H1 (cell line): ENCODE data around the gene GRID1. TPM values are rescaled to one million over a fixed set of nuclear protein-coding genes. Genes with fewer than 3 reads are reported as not detected.

Source experiments
- CTCF ChIA-PET: fragments of 300-600 bp; sonication (Branson Sonifier 250); formaldehyde crosslinking; loops from one replicate; lab custom pipeline; 2021; ENCODE audit not compliant: partially characterized antibody; lab: Charles Lee
- POLR2A ChIA-PET: fragments of 300-600 bp; sonication (Branson Sonifier 250); formaldehyde crosslinking; loops from one replicate; lab custom pipeline; 2021; ENCODE audit warnings: inconsistent platforms; ENCODE audit not compliant: partially characterized antibody; lab: Charles Lee
- DNase-seq, 2 experiments: peaks; one replicate each; pipeline versions ENCODE4 v3.0.0 to v3.0.0-alpha.2; 2010 to 2022; ENCODE audit warnings: low spot score in 2 of 2, low read depth in 1 of 2, mixed read lengths in 1 of 2
- FAIRE-seq: peaks from 2 replicates; lab custom pipeline; 2011; peaks lifted over from hg19 to GRCh38; lab: Jason Lieb, UNC
- H2AFZ ChIP-seq: 2 replicates; pipeline ENCODE4 v1.8.1; 2012; ENCODE audit warnings: low read length, inconsistent platforms
- H2AK5ac ChIP-seq: 2 replicates; pipeline ENCODE4 v1.6.1; 2013; ENCODE audit warnings: low read depth, low read length
- H2BK120ac ChIP-seq: replicated peaks from 2 replicates; pipeline ENCODE3; 2013; ENCODE audit warnings: low read depth, low read length, inconsistent platforms
- H2BK12ac ChIP-seq: 2 replicates; pipeline ENCODE4 v1.6.1; 2013; ENCODE audit warnings: low read depth, low read length
- H2BK15ac ChIP-seq: 2 replicates; pipeline ENCODE4 v1.6.1; 2013; ENCODE audit warnings: low read length
- H2BK20ac ChIP-seq: 2 replicates; pipeline ENCODE4 v1.6.1; 2013; ENCODE audit warnings: low read length
- H2BK5ac ChIP-seq: 2 replicates; pipeline ENCODE4 v1.6.1; 2013; ENCODE audit warnings: low read depth, low read length
- H3K14ac ChIP-seq: 2 replicates; pipeline ENCODE4 v1.6.1; 2013; ENCODE audit warnings: inconsistent platforms; ENCODE audit not compliant: insufficient read length
- H3K18ac ChIP-seq: 2 replicates; pipeline ENCODE4 v1.6.1; 2013; ENCODE audit warnings: low read length; ENCODE audit errors: extremely low read depth
- H3K23ac ChIP-seq: 2 replicates; pipeline ENCODE4 v1.6.1; 2013; ENCODE audit warnings: inconsistent platforms; ENCODE audit not compliant: insufficient read length
- H3K23me2 ChIP-seq: 2 replicates; pipeline ENCODE4 v1.6.1; 2013; ENCODE audit warnings: low read depth, low read length
- H3K27ac ChIP-seq: 2 replicates; pipeline ENCODE4 v1.6.1; 2011; ENCODE audit warnings: low read depth, low read length, inconsistent platforms
- H3K27me3 ChIP-seq, 4 experiments: replicated peaks in 1 of 4; 1 replicate in 1 of 4; 2 replicates in 3 of 4; pipeline versions ENCODE4 v1.6.1 to v1.8.1; 2011 to 2013; ENCODE audit warnings: low read length in 3 of 4, mild to moderate bottlenecking in 3 of 4, inconsistent platforms in 2 of 4, mixed read lengths in 2 of 4, moderate library complexity in 1 of 4; ENCODE audit not compliant: control insufficient read depth in 3 of 4, insufficient read depth in 3 of 4; ENCODE audit errors: extremely low read depth in 1 of 4
- H3K36me3 ChIP-seq, 4 experiments: 2 replicates each; pipeline versions ENCODE4 v1.6.1 to v1.8.1; 2011 to 2013; ENCODE audit warnings: mild to moderate bottlenecking in 4 of 4, low read length in 3 of 4, moderate library complexity in 2 of 4, control low read depth in 1 of 4, inconsistent platforms in 1 of 4; ENCODE audit not compliant: insufficient read depth in 4 of 4, control insufficient read depth in 2 of 4
- H3K4ac ChIP-seq: replicated peaks from 2 replicates; pipeline ENCODE3; 2013; ENCODE audit warnings: low read length, low read depth, mixed read lengths, inconsistent platforms; ENCODE audit not compliant: insufficient read length
- H3K4me1 ChIP-seq, 4 experiments: replicated peaks in 1 of 4; 1 replicate in 1 of 4; 2 replicates in 3 of 4; pipeline versions ENCODE4 v1.6.1 to v1.8.1; 2011 to 2013; ENCODE audit warnings: low read length in 3 of 4, inconsistent platforms in 2 of 4, mixed read lengths in 1 of 4; ENCODE audit not compliant: insufficient read depth in 4 of 4, control insufficient read depth in 3 of 4
- H3K4me2 ChIP-seq, 2 experiments: 2 replicates each; pipeline versions ENCODE4 v1.6.1 to v1.8.1; 2011 to 2013; ENCODE audit warnings: low read depth in 2 of 2, low read length in 2 of 2, control low read depth in 1 of 2, inconsistent platforms in 1 of 2, mild to moderate bottlenecking in 1 of 2; ENCODE audit not compliant: insufficient read depth in 1 of 2
- H3K4me3 ChIP-seq, 4 experiments: fragments of 200-600, 300-600 bp in 1 of 4; sonication (generic), shearing (Covaris generic), sonication (Bioruptor Twin) in 1 of 4; 2 replicates each; pipeline versions ENCODE4 v1.5.1 to v1.8.1; 2011 to 2016; ENCODE audit warnings: low read length in 4 of 4, low read depth in 3 of 4, control low read depth in 2 of 4, inconsistent platforms in 2 of 4, mild to moderate bottlenecking in 2 of 4, mixed read lengths in 1 of 4, moderate library complexity in 1 of 4; ENCODE audit not compliant: insufficient read depth in 2 of 4; ENCODE audit errors: extremely low read depth in 1 of 4
- H3K56ac ChIP-seq: replicated peaks from 2 replicates; pipeline ENCODE3; 2013; ENCODE audit warnings: low read depth, mild to moderate bottlenecking, mixed read lengths, low read length, inconsistent platforms; ENCODE audit not compliant: insufficient read length
- H3K79me1 ChIP-seq: 2 replicates; pipeline ENCODE4 v1.6.1; 2013; ENCODE audit warnings: low read depth, low read length, control low read depth
- H3K79me2 ChIP-seq, 2 experiments: 2 replicates each; pipeline versions ENCODE4 v1.6.1 to v1.8.1; 2012 to 2013; ENCODE audit warnings: low read length in 2 of 2, mild to moderate bottlenecking in 2 of 2, inconsistent platforms in 1 of 2; ENCODE audit not compliant: insufficient read depth in 2 of 2, control insufficient read depth in 1 of 2
- H3K9ac ChIP-seq, 4 experiments: replicated peaks in 1 of 4; 1 replicate in 1 of 4; 2 replicates in 3 of 4; pipeline versions ENCODE4 v1.6.1 to v1.8.1; 2011 to 2013; ENCODE audit warnings: low read depth in 3 of 4, low read length in 3 of 4, control low read depth in 2 of 4, mild to moderate bottlenecking in 2 of 4, moderate library complexity in 2 of 4, inconsistent platforms in 1 of 4; ENCODE audit errors: extremely low read depth in 1 of 4
- H3K9me3 ChIP-seq, 2 experiments: 2 replicates each; pipeline versions ENCODE4 v1.6.1 to v1.8.1; 2012 to 2013; ENCODE audit warnings: mild to moderate bottlenecking in 2 of 2, moderate library complexity in 2 of 2, control low read depth in 1 of 2, inconsistent platforms in 1 of 2, low read depth in 1 of 2, low read length in 1 of 2, mixed read lengths in 1 of 2; ENCODE audit not compliant: insufficient read depth in 2 of 2
- H4K20me1 ChIP-seq, 2 experiments: replicated peaks in 1 of 2; 2 replicates each; pipeline versions ENCODE3 to v1.8.1; 2011 to 2013; ENCODE audit warnings: inconsistent platforms in 2 of 2, low read length in 2 of 2, mild to moderate bottlenecking in 1 of 2; ENCODE audit not compliant: insufficient read depth in 2 of 2, control insufficient read depth in 1 of 2
- H4K5ac ChIP-seq: 2 replicates; pipeline ENCODE4 v1.6.1; 2013; ENCODE audit warnings: low read length, low read depth, mixed read lengths, inconsistent platforms; ENCODE audit not compliant: insufficient read length
- H4K8ac ChIP-seq: 2 replicates; pipeline ENCODE4 v1.8.0; 2013; ENCODE audit warnings: mild to moderate bottlenecking, moderate library complexity, low read length, inconsistent platforms; ENCODE audit not compliant: insufficient read depth; ENCODE audit errors: extremely low read depth
- H4K91ac ChIP-seq: replicated peaks from 2 replicates; pipeline ENCODE3; 2013; ENCODE audit warnings: low read length, mixed read lengths, inconsistent platforms; ENCODE audit not compliant: insufficient read length
- GTF2F1 ChIP-seq: IDR thresholded peaks from 2 replicates; pipeline ENCODE4 v1.6.1; 2012; ENCODE audit warnings: low read depth, low read length, improper control_type of control experiment, borderline replicate concordance
- RAD21 ChIP-seq, 2 experiments: IDR thresholded peaks in 1 of 2; conservative IDR thresholded peaks in 1 of 2; 2 replicates each; pipeline ENCODE4 v1.6.1; 2011; ENCODE audit warnings: low read depth in 2 of 2, low read length in 2 of 2, improper control_type of control experiment in 1 of 2, inconsistent platforms in 1 of 2, mild to moderate bottlenecking in 1 of 2, moderate library complexity in 1 of 2
- SUZ12 ChIP-seq: fragments of 200-600 bp; sonication (generic); IDR thresholded peaks from 2 replicates; pipeline ENCODE4 v1.6.1; 2012; ENCODE audit warnings: mild to moderate bottlenecking, inconsistent platforms, low read length, moderate library complexity, mixed read lengths
- TAF1 ChIP-seq: IDR thresholded peaks from 2 replicates; pipeline ENCODE4 v1.6.1; 2011; ENCODE audit warnings: mild to moderate bottlenecking, low read depth, low read length
- USF2 ChIP-seq: IDR thresholded peaks from 2 replicates; pipeline ENCODE4 v1.6.1; 2011; ENCODE audit warnings: low read length, improper control_type of control experiment
- WGBS, 2 experiments: shearing (Covaris generic) in 1 of 2; methylation state at CpG; one replicate each; pipeline versions ENCODE4 v1.1.6 to v1.1.7; 2013 to 2015; ENCODE audit warnings: low lambda C conversion rate in 2 of 2, mixed read lengths in 2 of 2, inconsistent platforms in 1 of 2, low coverage in 1 of 2, missing lambda C conversion rate in 1 of 2; ENCODE audit not compliant: insufficient replicate concordance in 2 of 2, insufficient coverage in 1 of 2, insufficient read length in 1 of 2; ENCODE audit errors: extremely low coverage in 1 of 2, missing lambda C conversion rate in 1 of 2; 5-methylcytosine and 5-hydroxymethylcytosine counted together
- polyA plus RNA-seq, 7 experiments: library from polyadenylated mRNA; depleted of rRNA in 3 of 7; stranded (reverse) in 5 of 7; unstranded in 2 of 7; fragments of >200 nt in 5 of 7; fragments of 200-250 nt in 2 of 7; gene quantifications; 1 replicate in 5 of 7; 2 replicates in 1 of 7; 4 replicates in 1 of 7; pipeline versions ENCODE4 v1.2.1 to v1.2.3, GENCODE V29; 2011 to 2013; ENCODE audit warnings: missing spikeins in 2 of 7, mixed read lengths in 2 of 7
- total RNA-seq: library from RNA; stranded (reverse); fragmentation: NEBNext Ultra II Directional; extraction: Animal tissue kit (Norgen Biotek cat#: 25700); gene quantifications from 2 replicates; pipeline ENCODE4 v1.2.1, GENCODE V29; 2021

GRID1 gene
- total and polyA plus RNA-seq, 2 of the 8 experiments (the other 6 are each of a cell fraction or from before 2014, with no cell fraction given): 0.22 to 0.30 TPM

GRCh38 chr10:86284355-86285105, 82.1 kb downstream of the GRID1 start:
- DNase-seq: peak in 1 of 2 experiments; percentile 35
- TF ChIP-seq SUZ12: no peak
- no peak for TF ChIP-seq TAF1
- TF ChIP-seq RAD21 (IDR thresholded peaks at IDR 0.05 in 1 of 2, conservative IDR thresholded peaks at IDR 0.05 in 1 of 2; ENCODE audit: low read depth in 2 of 2, low read length in 2 of 2): no peak
- TF ChIP-seq GTF2F1: no peak
- TF ChIP-seq USF2: no peak

More at GRCh38 chr10:86284355-86285105, 82.1 kb downstream of the GRID1 start:
- ChIA-PET POLR2A (no interaction called here), CTCF (interaction anchor here (0.8 to 2.1 kb wide), 4 partner anchors 9 to 77 kb away, joined by 3 to 6 read pairs (median 4); no protein-coding TSS in a partner anchor)
- Histone ChIP-seq H3K23ac (no peak overlapping the region), H3K79me2 (no peaks in the 10 kb centered on the region), H2AK5ac (no peak overlapping the region), H3K9ac (no peak overlapping the region; a peak in 1 of 7 replicates), H4K20me1 (no peaks in the 10 kb centered on the region), H3K27ac (no peak overlapping the region), H2BK12ac (no peak overlapping the region), H2AFZ (no peak overlapping the region), H3K56ac (no peak overlapping the region), H3K4me1 (no peaks in the 10 kb centered on the region), H3K79me1 (no peaks in the 10 kb centered on the region), H3K14ac (no peak overlapping the region), H2BK20ac (no peak overlapping the region), H2BK120ac (no peak overlapping the region), H3K4ac (no peak overlapping the region), H2BK15ac (no peak overlapping the region), H3K36me3 (no peaks in the 10 kb centered on the region), H3K4me3 (no peak overlapping the region), H3K27me3 (no peaks in the 10 kb centered on the region), H3K9me3 (peaks cover 3 to 4% of the 10 kb centered on the region in 2 experiments; a peak in 3 of 4 replicates), H4K5ac (no peak overlapping the region), H3K18ac (no peak overlapping the region), H3K23me2 (peaks cover 12% of the 10 kb centered on the region; the same call in 1 of the 2 replicates), H3K4me2 (no peak overlapping the region), H4K8ac (peak overlapping the region; percentile 3; the same call in 1 of the 2 replicates), H4K91ac (no peak overlapping the region), H2BK5ac (no peak overlapping the region)
- no peak for FAIRE-seq
- WGBS, 2 experiments: 87% methylated on average over 11 of the region's 11 CpGs; no CpG with 5 or more reads in 1 of the 2 experiments
